Mesothelial cell of epicardium (in vitro differentiated cells): ENCODE results near the gene PNLDC1. TPM values are rescaled to one million over a fixed set of nuclear protein-coding genes. Genes with fewer than 3 reads are reported as not detected.
A peak's percentile ranks its signal among the peaks of the same experiment; 100 is the strongest.

ENCODE experiments used
- DNase-seq, 2 experiments: peaks; one replicate each; pipeline ENCODE4 v3.0.0; 2021; ENCODE audit warnings: low spot score in 2 of 2; ENCODE audit not compliant: unreplicated experiment in 2 of 2
- H3K27ac Mint-ChIP-seq: 2 replicates; pipeline ENCODE4 v1.8.0; 2021; ENCODE audit warnings: mixed read lengths
- H3K27me3 Mint-ChIP-seq: 2 replicates; pipeline ENCODE4 v1.8.0; 2021; ENCODE audit warnings: low read depth, mixed read lengths
- H3K36me3 Mint-ChIP-seq: 2 replicates; pipeline ENCODE4 v1.8.0; 2021; ENCODE audit warnings: mixed read lengths
- H3K4me1 Mint-ChIP-seq: 2 replicates; pipeline ENCODE4 v1.8.0; 2021; ENCODE audit warnings: mixed read lengths
- H3K4me3 Mint-ChIP-seq: 2 replicates; pipeline ENCODE4 v1.8.0; 2021; ENCODE audit warnings: mild to moderate bottlenecking, moderate library complexity, mixed read lengths
- H3K9me3 Mint-ChIP-seq: 2 replicates; pipeline ENCODE4 v1.8.0; 2021; ENCODE audit warnings: mixed read lengths
- total RNA-seq: library from RNA; stranded (reverse); gene quantifications from 3 replicates; pipeline ENCODE4 v1.2.1, GENCODE V29; 2021
- TF ChIP-seq, protein P1 (sequence below): fragments of 200-600 bp; sonication (generic); IDR thresholded peaks from one replicate; pipeline ENCODE4 v1.5.0; 2021; ENCODE audit warnings: antibody characterized with exemption; ENCODE audit not compliant: unreplicated experiment

Gene PNLDC1
- total RNA-seq, 1 donor from 2014 or later = 0.16 TPM

- no peaks in the 10 kb centered on the region for H3K9me3 Mint-ChIP-seq
- H3K4me1 Mint-ChIP-seq = peaks cover 16% of the 10 kb centered on the region
- H3K36me3 Mint-ChIP-seq = peaks cover 36% of the 10 kb centered on the region
- DNase-seq = no peak
- no peak overlapping the region for H3K4me3 Mint-ChIP-seq
- H3K27me3 Mint-ChIP-seq = no peaks in the 10 kb centered on the region
- TF ChIP-seq, protein P1, sequence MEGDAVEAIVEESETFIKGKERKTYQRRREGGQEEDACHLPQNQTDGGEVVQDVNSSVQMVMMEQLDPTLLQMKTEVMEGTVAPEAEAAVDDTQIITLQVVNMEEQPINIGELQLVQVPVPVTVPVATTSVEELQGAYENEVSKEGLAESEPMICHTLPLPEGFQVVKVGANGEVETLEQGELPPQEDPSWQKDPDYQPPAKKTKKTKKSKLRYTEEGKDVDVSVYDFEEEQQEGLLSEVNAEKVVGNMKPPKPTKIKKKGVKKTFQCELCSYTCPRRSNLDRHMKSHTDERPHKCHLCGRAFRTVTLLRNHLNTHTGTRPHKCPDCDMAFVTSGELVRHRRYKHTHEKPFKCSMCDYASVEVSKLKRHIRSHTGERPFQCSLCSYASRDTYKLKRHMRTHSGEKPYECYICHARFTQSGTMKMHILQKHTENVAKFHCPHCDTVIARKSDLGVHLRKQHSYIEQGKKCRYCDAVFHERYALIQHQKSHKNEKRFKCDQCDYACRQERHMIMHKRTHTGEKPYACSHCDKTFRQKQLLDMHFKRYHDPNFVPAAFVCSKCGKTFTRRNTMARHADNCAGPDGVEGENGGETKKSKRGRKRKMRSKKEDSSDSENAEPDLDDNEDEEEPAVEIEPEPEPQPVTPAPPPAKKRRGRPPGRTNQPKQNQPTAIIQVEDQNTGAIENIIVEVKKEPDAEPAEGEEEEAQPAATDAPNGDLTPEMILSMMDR = no peak
- no peak overlapping the region for H3K27ac Mint-ChIP-seq
Observed at GRCh38 chr6:159756508-159756907, 43.6 kb upstream of the PNLDC1 start.

- DNase-seq = no peak
- no peaks in the 10 kb centered on the region for H3K27me3 Mint-ChIP-seq
- H3K4me3 Mint-ChIP-seq = no peak overlapping the region
- no peaks in the 10 kb centered on the region for H3K9me3 Mint-ChIP-seq
- peaks cover 33% of the 10 kb centered on the region for H3K36me3 Mint-ChIP-seq
- TF ChIP-seq, protein P1 = no peak
- peaks cover 22% of the 10 kb centered on the region for H3K4me1 Mint-ChIP-seq
- H3K27ac Mint-ChIP-seq = peak overlapping the region; percentile 27
Observed at GRCh38 chr6:159758031-159759001, 41.8 kb upstream of the PNLDC1 start.

GRCh38 chr6:159759645-159760044 is 40.4 kb upstream of the PNLDC1 start:
- TF ChIP-seq, protein P1 = no peak

DNA sequence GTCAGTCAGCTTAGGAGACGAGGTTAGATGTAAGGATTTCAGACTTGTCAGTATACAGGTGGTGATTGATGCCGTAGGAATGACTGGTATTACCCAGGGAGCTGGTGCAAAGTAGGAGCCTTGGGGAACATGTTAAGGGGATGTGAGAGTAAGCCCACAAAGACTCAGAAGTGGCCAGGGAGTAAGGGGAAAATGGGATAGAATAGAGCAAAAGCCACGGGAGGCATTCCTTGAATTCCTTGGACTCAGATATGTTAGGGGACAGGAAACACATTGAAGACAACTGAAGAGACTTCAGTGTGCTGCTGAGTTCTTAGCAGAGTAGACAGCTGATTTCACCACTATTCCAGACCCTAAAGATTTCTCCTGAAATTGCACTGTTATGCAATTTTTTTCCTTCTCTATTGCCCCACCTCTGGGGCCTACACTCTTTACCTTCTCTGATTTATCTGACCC is 39.4 kb upstream of the PNLDC1 start:
- Mint-ChIP-seq H3K27ac (peak overlapping the region; percentile 99), H3K4me1 (peaks cover 25% of the 10 kb centered on the region), H3K9me3 (no peaks in the 10 kb centered on the region), H3K4me3 (peak overlapping the region; percentile 93), H3K27me3 (no peaks in the 10 kb centered on the region), H3K36me3 (peaks cover 23% of the 10 kb centered on the region)
- no peak for DNase-seq
- TF ChIP-seq, protein P1 = no peak

More at GRCh38 chr6:159759645-159760044, 40.4 kb upstream of the PNLDC1 start:
- no peaks in the 10 kb centered on the region for H3K27me3 Mint-ChIP-seq
- H3K36me3 Mint-ChIP-seq = peaks cover 29% of the 10 kb centered on the region
- peak overlapping the region; percentile 75 for H3K27ac Mint-ChIP-seq
- peaks cover 23% of the 10 kb centered on the region for H3K4me1 Mint-ChIP-seq
- no peaks in the 10 kb centered on the region for H3K9me3 Mint-ChIP-seq
- peak overlapping the region; percentile 7 for H3K4me3 Mint-ChIP-seq
- no peak for DNase-seq

DNA sequence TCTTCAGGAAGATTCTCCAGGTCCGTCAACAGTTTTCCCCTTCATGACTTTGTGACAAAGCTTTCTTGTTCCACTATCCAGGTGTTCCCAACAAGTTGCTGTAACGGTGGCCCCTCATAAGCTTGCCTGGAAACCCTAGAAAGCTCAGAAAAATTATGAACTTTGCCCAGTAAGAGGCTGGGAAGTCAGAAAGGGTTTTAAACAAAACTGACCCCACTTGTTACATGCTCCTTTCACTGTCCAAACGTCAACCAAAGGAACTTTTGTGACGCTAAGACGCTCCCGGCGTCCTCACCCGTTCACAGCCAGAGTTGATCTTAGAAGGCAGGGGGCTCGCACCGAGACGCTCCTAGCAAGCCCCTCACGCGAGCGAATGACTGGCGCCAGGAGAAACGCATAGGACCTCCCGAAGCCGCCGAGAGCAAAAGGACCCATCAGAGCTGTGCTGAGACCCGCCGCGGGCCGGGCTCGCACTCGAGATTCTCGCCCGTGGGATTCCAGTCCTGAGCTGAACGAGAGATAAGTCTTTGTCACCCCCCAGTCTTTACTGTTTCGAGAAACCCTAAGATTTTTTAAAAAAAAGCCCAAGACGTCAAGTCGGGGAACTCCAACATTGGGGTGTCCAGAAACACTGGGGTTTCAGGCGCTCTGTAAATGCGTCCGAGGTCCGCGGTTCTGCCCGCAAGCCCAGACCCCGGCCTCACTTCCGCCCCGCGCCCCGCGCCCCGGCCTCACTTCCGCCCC is 38.8 kb upstream of the PNLDC1 start:
- H3K4me3 Mint-ChIP-seq = peak overlapping the region; percentile 93
- DNase-seq = no peak
- no peaks in the 10 kb centered on the region for H3K9me3 Mint-ChIP-seq
- peaks cover 20% of the 10 kb centered on the region for H3K36me3 Mint-ChIP-seq
- H3K27ac Mint-ChIP-seq = peak overlapping the region; percentile 99
- no peaks in the 10 kb centered on the region for H3K27me3 Mint-ChIP-seq
- TF ChIP-seq, protein P1 = no peak
- H3K4me1 Mint-ChIP-seq = peaks cover 25% of the 10 kb centered on the region
